GM23338 (cell line): Measurements from ENCODE around the gene ZNF496. TPM values are rescaled to one million over a fixed set of nuclear protein-coding genes. Genes with fewer than 3 reads are reported as not detected.

Experiments used
- ATAC-seq: fragments of 200-7000 bp; cut with Tn5 transposase; 3 replicates; pipeline ENCODE4 v1.9.1; 2020
- DNase-seq: peaks from one replicate; pipeline ENCODE4 v3.0.0-alpha.2; 2015; ENCODE audit warnings: low spot score
- H2AFZ ChIP-seq: fragments of 200-600 bp; sonication (generic); 2 replicates; pipeline ENCODE4 v1.8.0; 2016; ENCODE audit warnings: antibody characterized with exemption, mild to moderate bottlenecking, moderate library complexity
- H3F3A ChIP-seq: fragments of 200-600 bp; sonication (generic); replicated peaks from 2 replicates; pipeline ENCODE4 v1.8.0; 2017; ENCODE audit warnings: antibody characterized with exemption, mixed run types, low read depth
- H3K27ac ChIP-seq: fragments of 200-600 bp; sonication (generic); 2 replicates; pipeline ENCODE4 v1.6.1; 2016; ENCODE audit warnings: low read depth
- H3K27me3 ChIP-seq: fragments of 200-600 bp; sonication (generic); 2 replicates; pipeline ENCODE4 v1.8.0; 2016; ENCODE audit warnings: mild to moderate bottlenecking, mixed run types, moderate library complexity; ENCODE audit not compliant: insufficient read depth
- H3K36me3 ChIP-seq: fragments of 200-600 bp; sonication (generic); 2 replicates; pipeline ENCODE4 v1.8.0; 2016; ENCODE audit warnings: mild to moderate bottlenecking; ENCODE audit not compliant: insufficient read depth
- H3K4me1 ChIP-seq: fragments of 200-600 bp; sonication (generic); 2 replicates; pipeline ENCODE4 v1.8.0; 2016; ENCODE audit warnings: mild to moderate bottlenecking, moderate library complexity; ENCODE audit not compliant: insufficient read depth
- H3K4me2 ChIP-seq: fragments of 200-600 bp; sonication (generic); 2 replicates; pipeline ENCODE4 v1.7.1; 2017; ENCODE audit warnings: mixed run types
- H3K4me3 ChIP-seq: fragments of 200-600 bp; sonication (generic); 2 replicates; pipeline ENCODE4 v1.6.1; 2016; ENCODE audit warnings: mixed run types
- H3K79me2 ChIP-seq: fragments of 200-600 bp; sonication (generic); replicated peaks from 2 replicates; pipeline ENCODE4 v1.8.0; 2017; ENCODE audit warnings: mild to moderate bottlenecking; ENCODE audit not compliant: insufficient read depth
- H3K9me2 ChIP-seq: fragments of 200-600 bp; sonication (generic); 2 replicates; pipeline ENCODE4 v1.8.0; 2017; ENCODE audit not compliant: insufficient read depth
- H4K20me1 ChIP-seq: fragments of 200-600 bp; sonication (generic); replicated peaks from 2 replicates; pipeline ENCODE4 v1.8.0; 2017; ENCODE audit warnings: mild to moderate bottlenecking; ENCODE audit not compliant: insufficient read depth
- H3K27ac Mint-ChIP-seq: 2 replicates; pipeline ENCODE4 v1.8.0; 2020; ENCODE audit warnings: inconsistent platforms, mild to moderate bottlenecking, moderate library complexity, mixed read lengths
- H3K27me3 Mint-ChIP-seq: 3 replicates; pipeline ENCODE4 v1.8.0; 2022; ENCODE audit warnings: low read depth, mild to moderate bottlenecking, moderate library complexity, mixed read lengths, inconsistent platforms; ENCODE audit not compliant: insufficient read depth, poor library complexity
- H3K36me3 Mint-ChIP-seq: 3 replicates; pipeline ENCODE4 v1.8.0; 2021; ENCODE audit warnings: low read depth, mild to moderate bottlenecking, inconsistent platforms, moderate library complexity, mixed read lengths
- H3K4me1 Mint-ChIP-seq: 3 replicates; pipeline ENCODE4 v1.8.0; 2020; ENCODE audit warnings: mild to moderate bottlenecking, inconsistent platforms, mixed read lengths
- H3K4me3 Mint-ChIP-seq: 3 replicates; pipeline ENCODE4 v1.8.0; 2021; ENCODE audit warnings: moderate library complexity, mild to moderate bottlenecking, inconsistent platforms, mixed read lengths
- H3K9me3 Mint-ChIP-seq: 3 replicates; pipeline ENCODE4 v1.8.0; 2020; ENCODE audit warnings: moderate library complexity, mild to moderate bottlenecking, inconsistent platforms, mixed read lengths
- CREB1 ChIP-seq: fragments of 250-450 bp; sonication (Bioruptor Pico); IDR thresholded peaks from 2 replicates; pipeline ENCODE4 v1.5.0; 2020; ENCODE audit warnings: low read depth, mild to moderate bottlenecking, moderate library complexity
- EZH2 ChIP-seq: fragments of 200-600 bp; sonication (generic); IDR thresholded peaks from one replicate; pipeline ENCODE4 v1.8.0; 2017; ENCODE audit warnings: antibody characterized with exemption, mild to moderate bottlenecking, low read depth; ENCODE audit not compliant: unreplicated experiment
- EZH2phosphoT487 ChIP-seq: fragments of 200-600 bp; sonication (generic); IDR thresholded peaks from one replicate; pipeline ENCODE4 v1.8.1; 2018; ENCODE audit warnings: antibody characterized with exemption; ENCODE audit not compliant: unreplicated experiment
- JUNB ChIP-seq: IDR thresholded peaks from one replicate; pipeline ENCODE4 v1.6.1; 2016; ENCODE audit warnings: antibody characterized with exemption; ENCODE audit not compliant: unreplicated experiment
- NANOG ChIP-seq: IDR thresholded peaks from 2 replicates; pipeline ENCODE4 v1.6.1; 2016; ENCODE audit warnings: antibody characterized with exemption, borderline replicate concordance
- REST ChIP-seq: IDR thresholded peaks from one replicate; pipeline ENCODE4 v1.6.1; 2018; ENCODE audit warnings: antibody characterized with exemption; ENCODE audit not compliant: unreplicated experiment
- ZNF114 ChIP-seq: fragments of 250-450 bp; sonication (Bioruptor Pico); IDR thresholded peaks from 2 replicates; pipeline ENCODE4 v1.5.0; 2020; ENCODE audit warnings: mild to moderate bottlenecking, moderate library complexity
- polyA plus RNA-seq: library from polyadenylated mRNA; unstranded; fragments of >200 nt; fragmentation: Nextera tagmentation; extraction: Ambion mirVana; gene quantifications from 2 replicates; pipeline ENCODE4 v1.2.1, GENCODE V29; 2016
- total RNA-seq: library from RNA; depleted of rRNA; stranded (reverse); fragments of >200 nt; shearing (Covaris generic); gene quantifications from 2 replicates; pipeline ENCODE4 v1.2.3, GENCODE V29; 2014
- TF ChIP-seq, protein P1 (sequence below), 2 experiments: fragments of 200-600 bp in 1 of 2; sonication (generic) in 1 of 2; conservative IDR thresholded peaks; 2 replicates each; pipeline versions ENCODE4 v1.5.1 to v1.6.1; 2016 to 2017; ENCODE audit warnings: antibody characterized with exemption in 2 of 2, low read depth in 2 of 2, mild to moderate bottlenecking in 2 of 2, moderate library complexity in 1 of 2

ZNF496 gene
- total and polyA plus RNA-seq, 2 experiments from 2014 or later: 22.0 to 127 TPM

- H3K4me3 ChIP-seq: 0 out of 2 replicates have a peak overlapping the region, but pooled peaks have one; percentile 17
Observed at GRCh38 chr1:247295746-247296145, 35.9 kb downstream of the ZNF496 start.

More at GRCh38 chr1:247295746-247296145, 35.9 kb downstream of the ZNF496 start:
- no peaks in the 10 kb centered on the region for H3K36me3 ChIP-seq
- peaks cover 45% of the 10 kb centered on the region for H3K36me3 Mint-ChIP-seq
- no peaks in the 10 kb centered on the region for H3K9me3 Mint-ChIP-seq
- no peak overlapping the region for H3K27ac ChIP-seq
- DNase-seq (no peak), ATAC-seq (no peak)
- peaks cover 14% of the 10 kb centered on the region; the same call in 1 of the 2 replicates for H3K9me2 ChIP-seq
- no peaks in the 10 kb centered on the region for H4K20me1 ChIP-seq
- peak overlapping the region; percentile 35; the same call in 2 of the 3 replicates for H3K4me3 Mint-ChIP-seq
- peaks cover 74% of the 10 kb centered on the region for H3K4me1 ChIP-seq
- TF ChIP-seq JUNB: no peak
- no peak for TF ChIP-seq CREB1 (CRISPR knock-in tag)
- no peak for TF ChIP-seq ZNF114 (CRISPR knock-in tag)
- TF ChIP-seq, protein P1, sequence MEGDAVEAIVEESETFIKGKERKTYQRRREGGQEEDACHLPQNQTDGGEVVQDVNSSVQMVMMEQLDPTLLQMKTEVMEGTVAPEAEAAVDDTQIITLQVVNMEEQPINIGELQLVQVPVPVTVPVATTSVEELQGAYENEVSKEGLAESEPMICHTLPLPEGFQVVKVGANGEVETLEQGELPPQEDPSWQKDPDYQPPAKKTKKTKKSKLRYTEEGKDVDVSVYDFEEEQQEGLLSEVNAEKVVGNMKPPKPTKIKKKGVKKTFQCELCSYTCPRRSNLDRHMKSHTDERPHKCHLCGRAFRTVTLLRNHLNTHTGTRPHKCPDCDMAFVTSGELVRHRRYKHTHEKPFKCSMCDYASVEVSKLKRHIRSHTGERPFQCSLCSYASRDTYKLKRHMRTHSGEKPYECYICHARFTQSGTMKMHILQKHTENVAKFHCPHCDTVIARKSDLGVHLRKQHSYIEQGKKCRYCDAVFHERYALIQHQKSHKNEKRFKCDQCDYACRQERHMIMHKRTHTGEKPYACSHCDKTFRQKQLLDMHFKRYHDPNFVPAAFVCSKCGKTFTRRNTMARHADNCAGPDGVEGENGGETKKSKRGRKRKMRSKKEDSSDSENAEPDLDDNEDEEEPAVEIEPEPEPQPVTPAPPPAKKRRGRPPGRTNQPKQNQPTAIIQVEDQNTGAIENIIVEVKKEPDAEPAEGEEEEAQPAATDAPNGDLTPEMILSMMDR (conservative IDR thresholded peaks at IDR 0.05; ENCODE audit: low read depth in 2 of 2): no peak
- TF ChIP-seq REST: no peak
- no peak for TF ChIP-seq EZH2phosphoT487
- no peak for TF ChIP-seq EZH2
- no peak for TF ChIP-seq NANOG
- peaks cover 7% of the 10 kb centered on the region for H3K27me3 Mint-ChIP-seq
- H3K79me2 ChIP-seq: no peaks in the 10 kb centered on the region
- H3K27me3 ChIP-seq: no peaks in the 10 kb centered on the region
- no peak overlapping the region; the same call in 1 of the 2 replicates for H3K27ac Mint-ChIP-seq
- H3K4me1 Mint-ChIP-seq: peaks cover 82% of the 10 kb centered on the region
- peak overlapping the region; percentile 33; the same call in 1 of the 2 replicates for H3K4me2 ChIP-seq
- peaks cover 7% of the 10 kb centered on the region for H3F3A ChIP-seq
- H2AFZ ChIP-seq: no peak overlapping the region
